Measurements from ENCODE around the gene C5.

Gene C5

GRCh38 chr9:120924698-120925534 lies 125.2 kb downstream of the C5 start:
- DNase-seq (ENCODE audit: low spot score), result no peak

DNA sequence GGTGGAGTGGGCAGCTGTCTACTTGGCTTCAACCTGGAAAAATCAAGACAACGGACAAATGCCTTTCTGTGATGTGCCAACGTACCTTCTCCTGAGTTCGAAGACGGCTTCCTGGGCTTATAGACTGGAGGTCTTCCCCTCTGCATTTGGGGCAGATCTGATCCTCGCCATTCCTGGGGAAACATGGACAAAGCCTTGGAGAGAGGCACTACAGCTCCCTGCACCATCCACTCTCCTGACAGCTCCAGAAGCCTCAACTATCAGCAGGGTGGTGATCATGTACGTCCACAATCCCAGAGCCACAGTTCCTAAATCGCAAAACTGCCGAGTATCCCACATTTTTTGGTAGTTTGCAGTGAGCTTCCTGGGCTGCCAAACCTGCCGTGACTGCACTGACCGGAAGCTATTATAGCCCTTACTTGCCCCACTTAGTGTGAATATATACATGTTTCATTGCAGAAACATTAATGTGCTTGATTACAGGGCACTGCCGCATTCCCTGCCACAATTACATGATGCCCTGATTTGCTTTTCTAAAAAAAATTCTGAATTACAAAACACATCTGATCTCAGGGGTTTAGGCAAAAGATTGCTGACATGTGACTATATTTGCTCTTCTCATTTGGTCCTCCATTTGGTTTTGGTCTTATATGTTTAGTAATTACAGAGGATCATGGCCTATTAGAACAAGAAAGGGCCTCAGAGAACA lies 126.3 kb downstream of the C5 start:
- DNase-seq (ENCODE audit: low spot score), result no peak

- DNase-seq (ENCODE audit: low spot score), result no peak
Observed at GRCh38 chr9:120922404-120923195, 127.5 kb downstream of the C5 start.

GRCh38 chr9:120921661-120922181 lies 128.4 kb downstream of the C5 start:
- DNase-seq (ENCODE audit: low spot score), result no peak

DNA sequence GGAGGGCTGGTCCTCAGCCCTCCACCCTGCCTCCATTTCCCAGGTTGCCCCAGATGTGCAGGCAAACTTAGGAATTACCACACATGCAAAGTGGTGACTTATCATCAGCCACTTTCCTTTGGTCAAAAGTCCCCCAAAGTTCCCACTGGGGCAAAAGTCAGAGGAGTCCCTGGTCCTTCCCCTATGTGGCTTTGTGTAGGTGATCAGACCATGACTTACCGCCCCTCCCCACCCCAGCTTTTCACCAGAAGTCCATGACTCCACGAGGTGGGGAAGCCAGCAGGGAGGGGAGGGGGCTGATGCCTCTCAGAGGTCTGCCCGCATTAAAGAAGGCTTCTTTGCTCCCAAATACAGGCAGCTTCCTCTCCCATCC lies 129.3 kb downstream of the C5 start:
- no peak for DNase-seq (ENCODE audit: low spot score)

DNA sequence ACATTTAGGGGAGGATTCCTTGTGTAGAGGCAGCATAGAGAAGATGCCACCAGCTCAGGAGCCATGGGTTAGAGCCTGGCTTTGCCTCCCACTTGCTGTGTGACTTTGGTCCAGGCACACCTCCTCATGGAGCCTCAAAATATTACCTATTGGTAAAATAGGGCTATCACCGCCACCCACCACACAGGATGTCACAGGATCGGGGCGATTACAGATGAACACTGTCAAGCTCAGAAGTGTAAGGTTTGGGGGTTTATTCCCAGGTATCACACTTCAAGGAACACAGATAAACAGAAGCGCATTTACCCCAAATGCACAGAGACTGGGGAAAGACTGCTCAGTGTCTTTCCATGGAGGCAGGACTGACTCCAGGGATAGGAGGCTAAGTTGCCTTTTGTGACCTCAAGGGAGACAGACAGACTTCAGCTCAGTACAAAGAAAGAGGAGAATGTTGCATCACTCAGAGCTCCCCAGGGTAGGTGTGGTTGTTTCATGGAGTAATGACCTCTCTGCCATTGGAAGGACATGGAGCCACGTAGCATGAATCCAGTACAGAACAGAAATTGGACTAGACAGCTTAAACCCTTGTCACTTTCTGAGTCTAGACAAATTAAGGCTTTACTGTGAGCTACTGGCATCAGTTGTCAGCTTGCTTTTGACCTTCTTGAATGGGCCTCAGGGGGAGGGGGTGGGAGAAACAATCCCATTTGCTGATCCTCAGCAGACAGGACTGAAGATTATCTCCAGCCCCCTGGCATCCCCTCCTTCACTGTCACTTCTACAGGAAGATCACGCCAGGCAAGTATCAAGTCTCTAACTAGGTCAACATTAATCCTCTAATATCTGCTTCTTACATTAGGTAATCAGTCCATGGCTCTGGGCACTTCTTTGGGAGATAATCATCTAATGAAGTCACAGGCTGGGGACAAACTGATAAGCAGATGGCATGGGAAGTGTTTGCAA lies 130.0 kb downstream of the C5 start:
- DNase-seq (ENCODE audit: low spot score), result no peak

DNA sequence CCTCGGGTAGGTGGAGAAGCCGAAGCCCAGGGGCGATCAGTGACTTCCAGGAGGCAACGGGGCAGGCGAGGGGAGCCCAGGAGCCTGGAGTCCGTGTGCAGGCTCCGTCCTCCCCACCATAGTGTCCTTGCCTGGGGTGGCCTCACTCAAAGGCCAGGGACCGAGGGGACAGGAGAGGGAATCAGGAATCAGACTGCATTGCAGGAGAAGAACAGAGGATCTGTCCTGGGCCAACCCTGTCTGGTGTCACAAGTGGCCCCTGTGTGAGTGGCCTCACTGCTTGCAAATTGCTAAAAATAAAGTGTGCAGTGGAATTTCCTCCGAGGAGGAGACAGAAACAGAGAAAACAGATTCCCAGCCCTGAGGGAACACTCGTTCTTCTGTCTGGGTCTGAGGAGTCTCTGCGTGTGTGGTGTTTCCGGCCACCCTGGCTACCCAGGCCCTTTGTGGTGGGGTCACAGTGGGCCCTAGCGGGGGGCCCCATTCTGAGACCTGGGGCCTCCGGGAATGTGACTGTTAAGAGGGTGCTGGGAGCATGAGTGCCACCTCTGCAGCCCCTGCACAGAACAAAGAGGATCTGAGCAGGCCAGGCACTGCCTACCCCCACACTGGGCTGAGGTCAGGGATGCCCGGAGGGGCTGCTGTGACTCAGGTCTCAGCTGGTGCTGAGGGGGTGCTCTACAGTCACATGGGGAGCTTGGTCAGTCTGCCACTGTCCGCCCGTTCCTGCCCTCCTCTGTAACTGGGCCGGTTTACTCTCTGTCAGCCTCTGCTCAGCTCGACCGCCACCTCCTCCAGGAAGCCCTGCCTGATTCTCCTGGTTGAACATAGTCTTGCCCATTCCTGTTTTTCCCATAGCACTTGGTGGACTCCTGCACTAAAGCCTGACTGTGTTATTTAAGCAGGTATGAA lies 130.9 kb downstream of the C5 start:
- no peak for DNase-seq (ENCODE audit: low spot score)

GRCh38 chr9:120917929-120918762 lies 131.9 kb downstream of the C5 start:
- no peak for DNase-seq (ENCODE audit: low spot score)

DNA sequence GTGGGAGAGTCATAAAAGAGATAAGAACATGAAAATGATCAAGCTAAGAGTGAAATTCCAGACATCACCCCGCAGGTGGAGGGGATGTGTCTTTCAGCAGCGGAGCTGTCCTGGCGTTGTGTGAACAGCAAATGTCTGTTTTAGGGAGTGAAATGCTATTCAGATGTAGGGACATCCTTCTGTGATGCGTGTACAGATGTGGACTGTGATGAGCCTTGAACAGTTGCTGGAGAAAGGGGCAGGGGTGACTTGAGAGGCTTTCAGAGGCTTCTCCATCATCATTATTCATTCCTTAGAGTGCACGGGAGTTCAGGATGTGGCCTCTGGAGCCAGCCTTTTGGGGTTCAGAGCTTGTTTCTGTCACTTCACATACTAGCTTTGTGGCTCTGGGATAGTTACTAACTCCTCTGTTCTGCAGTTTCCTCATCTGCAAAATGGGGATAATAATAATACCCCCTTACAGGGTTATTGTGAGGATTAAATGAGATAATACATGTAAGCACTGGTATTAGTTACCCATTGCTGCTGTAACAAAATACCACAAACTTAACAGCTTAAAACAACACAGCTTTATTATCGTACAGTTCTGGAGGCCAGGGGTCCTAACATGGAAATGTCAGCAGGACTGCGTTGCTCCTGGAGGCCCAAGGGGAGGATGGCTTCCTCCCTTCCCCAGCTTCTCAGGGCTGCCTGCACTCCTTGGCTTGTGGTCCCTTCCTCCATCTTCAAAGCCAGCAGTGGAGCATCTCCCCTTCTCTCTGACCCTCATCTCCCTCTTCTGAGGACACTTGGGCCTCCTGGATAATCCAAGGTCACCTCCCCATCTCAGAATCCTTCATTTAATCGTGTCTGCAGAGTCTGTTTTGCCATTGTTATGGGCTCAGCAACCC lies 132.8 kb downstream of the C5 start:
- no peak for DNase-seq (ENCODE audit: low spot score)

GRCh38 chr9:120916588-120916987 lies 133.5 kb downstream of the C5 start:
- no peak for DNase-seq (ENCODE audit: low spot score)

- no peak for DNase-seq (ENCODE audit: low spot score)
Observed at GRCh38 chr9:120915854-120916470, 134.1 kb downstream of the C5 start.

GRCh38 chr9:120914953-120915352 lies 135.1 kb downstream of the C5 start:
- DNase-seq (ENCODE audit: low spot score), result no peak

DNA sequence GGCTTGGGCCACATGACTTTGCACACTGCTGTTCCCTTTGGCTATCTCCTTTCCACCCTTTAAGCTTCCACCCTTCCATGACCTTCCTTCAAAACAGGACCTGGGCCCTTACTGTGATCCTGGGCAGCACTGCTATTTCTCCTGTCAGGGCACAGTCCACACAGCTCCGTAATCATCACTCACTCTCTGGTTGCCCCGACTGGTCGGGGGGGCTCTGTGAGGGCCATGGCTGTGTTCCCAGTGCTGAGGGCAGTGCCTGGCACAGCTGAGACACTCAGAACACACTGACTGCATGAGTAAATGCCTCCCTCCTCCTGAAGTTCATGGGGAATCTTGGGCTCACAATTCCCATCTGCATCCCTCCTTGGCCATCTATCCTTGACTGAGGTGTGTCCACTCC lies 135.7 kb downstream of the C5 start:
- DNase-seq (ENCODE audit: low spot score), result no peak

DNA sequence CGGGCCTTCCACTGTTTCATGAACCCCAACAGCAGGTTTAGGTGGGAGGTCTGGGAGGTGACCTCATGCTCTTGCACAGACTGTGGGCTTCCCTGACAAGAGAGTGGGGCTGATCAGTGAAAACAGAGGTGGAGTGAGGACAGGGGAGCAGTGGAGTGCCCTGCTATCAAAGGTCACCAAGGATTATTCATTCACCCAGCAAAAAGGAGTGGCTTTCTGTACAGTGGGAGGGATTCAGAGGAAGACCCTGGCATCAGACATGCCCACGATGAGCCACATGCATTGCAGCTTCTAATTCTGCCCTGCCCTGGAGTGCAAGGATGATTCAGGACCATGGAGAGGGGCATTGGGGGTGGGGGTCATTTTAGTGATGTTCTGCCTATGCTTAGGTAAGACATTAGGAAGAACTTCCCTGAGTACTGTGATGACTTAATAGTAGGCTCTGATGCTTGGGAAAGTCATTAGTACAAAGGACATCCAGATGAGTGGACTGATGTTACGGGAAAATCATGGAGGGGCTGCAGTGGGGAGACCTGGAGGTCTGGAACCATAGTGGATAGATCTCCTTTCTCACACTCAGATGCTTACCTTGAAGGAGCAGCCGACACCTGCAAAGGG lies 136.3 kb downstream of the C5 start:
- DNase-seq (ENCODE audit: low spot score), result no peak

- DNase-seq (ENCODE audit: low spot score), result no peak
Observed at GRCh38 chr9:120912958-120913646, 137.0 kb downstream of the C5 start.

DNA sequence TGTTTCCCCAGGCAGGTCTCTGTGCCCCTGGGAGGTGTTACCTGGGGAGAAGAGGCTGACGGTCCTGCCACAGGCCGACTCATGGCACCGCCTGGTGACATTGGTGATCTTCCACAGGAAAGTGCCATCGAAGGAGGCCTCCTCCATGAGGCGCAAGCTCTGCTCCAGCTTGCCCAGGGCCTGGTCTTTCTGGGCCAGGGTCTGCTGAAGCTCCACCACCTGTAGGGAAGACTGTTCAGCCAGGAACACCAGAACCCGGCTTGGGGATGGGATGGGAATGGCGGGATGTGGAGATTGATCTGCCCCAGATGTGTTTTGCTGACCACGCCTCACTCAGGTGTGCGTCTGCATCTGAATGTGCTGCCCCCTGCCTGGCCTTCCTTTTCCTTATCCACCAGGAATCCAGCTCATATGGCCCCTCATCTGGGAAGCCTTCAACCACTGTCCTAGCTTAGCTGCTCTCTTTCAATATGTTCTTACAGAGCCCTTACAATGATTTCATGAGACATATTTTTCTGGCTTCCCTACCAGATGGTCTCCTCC lies 138.7 kb downstream of the C5 start:
- no peak for DNase-seq (ENCODE audit: low spot score)
